HepG2 (cell line): ENCODE results near the gene RRP12. TPM values are rescaled to one million over a fixed set of nuclear protein-coding genes. Genes with fewer than 3 reads are reported as not detected.

Source experiments
- BCL6 ChIP-seq: IDR thresholded peaks from 2 replicates; pipeline ENCODE4 v1.6.1; 2016; ENCODE audit warnings: missing genetic modification reagents, missing compliant biosample characterization
- ELF1 ChIP-seq: sonication (generic); formaldehyde crosslinking; IDR thresholded peaks from 2 replicates; pipeline ENCODE4 v1.4.0; 2020; ENCODE audit warnings: missing genetic modification reagents
- KAT7 ChIP-seq: IDR thresholded peaks from 2 replicates; pipeline ENCODE4 v1.6.1; 2018; ENCODE audit warnings: borderline replicate concordance, missing compliant biosample characterization
- NR2F6 ChIP-seq, 2 experiments: IDR thresholded peaks; 2 replicates each; pipeline ENCODE4 v1.6.1; 2016; ENCODE audit warnings: antibody characterized with exemption in 1 of 2, mild to moderate bottlenecking in 1 of 2
- PAWR ChIP-seq: sonication (generic); formaldehyde crosslinking; IDR thresholded peaks from 2 replicates; pipeline ENCODE4 v1.4.0; 2020; ENCODE audit warnings: missing genetic modification reagents, mild to moderate bottlenecking, borderline replicate concordance
- PAX8 ChIP-seq: sonication (generic); formaldehyde crosslinking; IDR thresholded peaks from 2 replicates; pipeline ENCODE4 v1.8.0; 2022; ENCODE audit warnings: mild to moderate bottlenecking, missing genetic modification reagents, borderline replicate concordance
- POGZ ChIP-seq: sonication (generic); formaldehyde crosslinking; IDR thresholded peaks from 2 replicates; pipeline ENCODE4 v1.4.0; 2020; ENCODE audit warnings: mild to moderate bottlenecking, missing genetic modification reagents
- RXRA ChIP-seq: sonication (generic); formaldehyde crosslinking; IDR thresholded peaks from 2 replicates; pipeline ENCODE4 v1.5.1; 2020; ENCODE audit warnings: missing genetic modification reagents
- TIGD3 ChIP-seq: sonication (generic); formaldehyde crosslinking; IDR thresholded peaks from 2 replicates; pipeline ENCODE4 v1.5.1; 2020; ENCODE audit warnings: mild to moderate bottlenecking, missing genetic modification reagents, borderline replicate concordance
- ZNF121 ChIP-seq: sonication (generic); formaldehyde crosslinking; IDR thresholded peaks from 2 replicates; pipeline ENCODE4 v1.5.0; 2020; ENCODE audit warnings: mild to moderate bottlenecking, missing genetic modification reagents
- ZNF703 ChIP-seq: sonication (generic); formaldehyde crosslinking; IDR thresholded peaks from 2 replicates; pipeline ENCODE4 v1.5.1; 2020; ENCODE audit warnings: missing genetic modification reagents, mild to moderate bottlenecking, moderate library complexity, borderline replicate concordance
- ZNF75D ChIP-seq: sonication (generic); formaldehyde crosslinking; IDR thresholded peaks from 2 replicates; pipeline ENCODE4 v1.8.1; 2023; ENCODE audit warnings: missing genetic modification reagents, mild to moderate bottlenecking, borderline replicate concordance
- ZNF782 ChIP-seq: sonication (generic); formaldehyde crosslinking; IDR thresholded peaks from 2 replicates; pipeline ENCODE4 v1.4.0; 2020; ENCODE audit warnings: missing genetic modification reagents, mild to moderate bottlenecking, borderline replicate concordance
- polyA plus RNA-seq, 8 experiments: library from polyadenylated mRNA; depleted of rRNA in 3 of 8; stranded (reverse) in 7 of 8; unstranded in 1 of 8; fragments of >200 nt; fragmentation: Illumina TruSeq in 4 of 8; extraction: Trizol in 4 of 8; gene quantifications; 2 replicates each; pipeline versions ENCODE4 v1.2.1 to v1.2.3, GENCODE V29; 2011 to 2016; ENCODE audit warnings: low read depth in 4 of 8, missing spikeins in 1 of 8, mixed read lengths in 1 of 8; ENCODE audit not compliant: insufficient read depth in 1 of 8
- total RNA-seq, 5 experiments: library from RNA; depleted of rRNA; stranded (reverse); fragments of >200 nt; fragmentation: Illumina TruSeq; extraction: Trizol; gene quantifications; 2 replicates each; pipeline ENCODE4 v1.2.3, GENCODE V29; 2016; ENCODE audit warnings: low read depth in 1 of 5
- TF ChIP-seq, protein P1 (sequence below): sonication (generic); formaldehyde crosslinking; IDR thresholded peaks from 2 replicates; pipeline ENCODE4 v1.4.0; 2020; ENCODE audit warnings: mild to moderate bottlenecking, missing genetic modification reagents
- TF ChIP-seq, protein P2 (sequence below): sonication (generic); formaldehyde crosslinking; IDR thresholded peaks from 2 replicates; pipeline ENCODE4 v1.4.0; 2020; ENCODE audit warnings: missing genetic modification reagents
- TF ChIP-seq, protein P3 (sequence below): sonication (generic); formaldehyde crosslinking; conservative IDR thresholded peaks from 2 replicates; pipeline ENCODE4 v1.8.0; 2022; ENCODE audit warnings: missing genetic modification reagents

Gene RRP12
- total and polyA plus RNA-seq, 2 of the 13 experiments (the other 11 are each of a cell fraction or from before 2014, with no cell fraction given), result 13.2 to 39.4 TPM

DNA sequence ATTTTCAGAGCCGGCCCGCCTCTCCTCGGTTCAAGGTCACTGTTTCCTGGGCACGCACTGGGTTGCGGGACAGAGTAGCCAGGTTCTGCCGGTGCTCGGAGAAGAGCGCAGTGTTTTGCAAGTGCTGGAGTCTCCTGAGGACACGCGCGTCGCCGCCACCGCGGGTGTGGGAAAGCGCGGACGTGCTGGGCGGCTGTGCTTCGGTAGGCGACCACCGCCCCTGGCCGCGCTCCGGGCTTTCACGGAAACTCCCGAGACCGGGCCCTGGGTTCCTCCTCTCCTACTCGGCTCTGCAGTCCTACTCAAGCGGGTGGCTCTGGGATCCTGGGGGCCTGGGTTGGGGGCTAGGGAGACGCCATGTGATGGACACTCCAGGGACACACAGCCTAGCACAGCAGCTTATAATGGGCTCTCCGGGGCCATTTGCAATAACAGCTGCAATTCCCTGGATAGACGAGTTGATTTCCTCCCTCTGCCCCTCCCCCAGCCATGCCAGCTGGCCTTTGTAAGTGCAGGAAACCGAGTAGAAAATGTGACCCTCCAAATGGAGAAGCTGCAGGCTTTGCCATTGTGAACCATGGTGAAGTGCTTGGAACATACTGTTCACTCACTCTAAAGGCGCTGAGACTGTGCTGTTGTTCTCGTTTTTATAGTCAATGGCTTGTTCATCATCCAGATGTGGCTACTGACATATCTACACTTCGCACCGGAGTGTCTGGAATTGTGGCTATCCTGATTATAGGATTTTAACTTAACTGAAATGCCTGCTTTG is 79.9 kb downstream of the RRP12 start (continued):
- TF ChIP-seq, protein P1, sequence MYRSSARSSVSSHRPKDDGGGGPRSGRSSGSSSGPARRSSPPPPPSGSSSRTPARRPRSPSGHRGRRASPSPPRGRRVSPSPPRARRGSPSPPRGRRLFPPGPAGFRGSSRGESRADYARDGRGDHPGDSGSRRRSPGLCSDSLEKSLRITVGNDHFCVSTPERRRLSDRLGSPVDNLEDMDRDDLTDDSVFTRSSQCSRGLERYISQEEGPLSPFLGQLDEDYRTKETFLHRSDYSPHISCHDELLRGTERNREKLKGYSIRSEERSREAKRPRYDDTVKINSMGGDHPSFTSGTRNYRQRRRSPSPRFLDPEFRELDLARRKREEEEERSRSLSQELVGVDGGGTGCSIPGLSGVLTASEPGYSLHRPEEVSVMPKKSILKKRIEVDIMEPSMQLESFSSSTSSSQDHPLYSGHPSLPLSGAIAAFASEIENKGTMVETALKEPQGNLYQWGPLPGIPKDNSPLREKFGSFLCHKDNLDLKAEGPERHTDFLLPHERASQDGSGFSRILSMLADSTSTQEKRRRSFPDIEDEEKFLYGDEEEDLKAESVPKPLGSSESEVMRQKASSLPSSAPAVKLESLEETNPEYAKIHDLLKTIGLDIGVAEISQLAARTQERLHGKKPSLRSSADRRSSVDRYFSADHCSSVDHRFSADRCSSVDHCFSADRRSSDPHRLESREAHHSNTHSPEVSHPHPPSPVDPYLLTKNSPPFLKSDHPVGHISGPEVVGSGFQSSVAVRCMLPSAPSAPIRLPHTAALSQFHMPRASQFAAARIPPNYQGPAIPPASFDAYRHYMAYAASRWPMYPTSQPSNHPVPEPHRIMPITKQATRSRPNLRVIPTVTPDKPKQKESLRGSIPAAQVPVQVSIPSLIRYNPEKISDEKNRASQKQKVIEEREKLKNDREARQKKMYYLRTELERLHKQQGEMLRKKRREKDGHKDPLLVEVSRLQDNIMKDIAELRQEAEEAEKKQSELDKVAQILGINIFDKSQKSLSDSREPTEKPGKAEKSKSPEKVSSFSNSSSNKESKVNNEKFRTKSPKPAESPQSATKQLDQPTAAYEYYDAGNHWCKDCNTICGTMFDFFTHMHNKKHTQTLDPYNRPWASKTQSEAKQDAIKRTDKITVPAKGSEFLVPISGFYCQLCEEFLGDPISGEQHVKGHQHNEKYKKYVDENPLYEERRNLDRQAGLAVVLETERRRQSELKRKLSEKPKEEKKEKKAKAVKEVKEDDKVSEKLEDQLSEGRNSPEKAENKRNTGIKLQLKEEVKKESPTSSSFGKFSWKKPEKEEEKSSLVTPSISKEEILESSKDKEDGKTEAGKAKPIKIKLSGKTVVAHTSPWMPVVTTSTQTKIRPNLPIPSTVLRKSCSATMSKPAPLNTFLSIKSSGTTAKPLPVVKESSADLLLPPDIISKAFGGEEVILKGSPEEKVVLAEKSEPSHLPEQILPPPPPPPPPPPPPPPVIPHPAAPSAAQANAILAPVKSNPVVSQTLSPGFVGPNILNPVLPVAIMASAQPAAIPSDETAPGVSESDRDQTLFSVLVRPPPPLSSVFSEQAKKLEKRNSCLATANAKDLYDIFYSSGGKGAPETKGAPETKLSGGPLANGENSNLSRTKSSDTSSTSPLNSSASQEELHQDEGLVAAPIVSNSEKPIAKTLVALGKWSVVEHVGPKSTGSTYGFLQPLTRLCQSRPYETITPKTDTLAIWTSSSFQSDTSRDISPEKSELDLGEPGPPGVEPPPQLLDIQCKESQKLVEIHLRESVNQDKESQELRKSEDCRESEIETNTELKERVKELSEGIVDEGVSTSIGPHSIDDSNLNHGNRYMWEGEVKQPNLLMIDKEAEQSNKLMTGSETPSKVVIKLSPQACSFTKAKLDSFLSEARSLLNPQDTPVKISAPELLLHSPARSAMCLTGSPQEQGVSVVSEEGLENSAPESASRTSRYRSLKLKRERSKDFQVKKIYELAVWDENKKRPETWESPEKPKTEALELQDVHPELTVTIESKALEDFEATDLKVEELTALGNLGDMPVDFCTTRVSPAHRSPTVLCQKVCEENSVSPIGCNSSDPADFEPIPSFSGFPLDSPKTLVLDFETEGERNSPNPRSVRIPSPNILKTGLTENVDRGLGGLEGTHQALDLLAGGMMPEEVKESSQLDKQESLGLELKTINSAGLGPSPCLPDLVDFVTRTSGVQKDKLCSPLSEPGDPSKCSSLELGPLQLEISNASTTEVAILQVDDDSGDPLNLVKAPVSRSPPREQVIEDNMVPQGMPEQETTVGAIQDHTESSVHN, result no peak
- TF ChIP-seq, protein P2, sequence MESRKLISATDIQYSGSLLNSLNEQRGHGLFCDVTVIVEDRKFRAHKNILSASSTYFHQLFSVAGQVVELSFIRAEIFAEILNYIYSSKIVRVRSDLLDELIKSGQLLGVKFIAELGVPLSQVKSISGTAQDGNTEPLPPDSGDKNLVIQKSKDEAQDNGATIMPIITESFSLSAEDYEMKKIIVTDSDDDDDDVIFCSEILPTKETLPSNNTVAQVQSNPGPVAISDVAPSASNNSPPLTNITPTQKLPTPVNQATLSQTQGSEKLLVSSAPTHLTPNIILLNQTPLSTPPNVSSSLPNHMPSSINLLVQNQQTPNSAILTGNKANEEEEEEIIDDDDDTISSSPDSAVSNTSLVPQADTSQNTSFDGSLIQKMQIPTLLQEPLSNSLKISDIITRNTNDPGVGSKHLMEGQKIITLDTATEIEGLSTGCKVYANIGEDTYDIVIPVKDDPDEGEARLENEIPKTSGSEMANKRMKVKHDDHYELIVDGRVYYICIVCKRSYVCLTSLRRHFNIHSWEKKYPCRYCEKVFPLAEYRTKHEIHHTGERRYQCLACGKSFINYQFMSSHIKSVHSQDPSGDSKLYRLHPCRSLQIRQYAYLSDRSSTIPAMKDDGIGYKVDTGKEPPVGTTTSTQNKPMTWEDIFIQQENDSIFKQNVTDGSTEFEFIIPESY (CRISPR knock-in tag), result peak; percentile 86
- TF ChIP-seq ZNF782 (no peak), BCL6 (no peak), ELF1 (no peak), PAX8 (CRISPR knock-in tag) (no peak), NR2F6 (IDR thresholded peaks at IDR 0.05) (no peak), NR2F6 (CRISPR knock-in tag; IDR thresholded peaks at IDR 0.05) (0 out of 2 replicates have a peak, but pooled peaks have one; percentile 30), ZNF121 (peak; percentile 99), RXRA (no peak), POGZ (CRISPR knock-in tag) (no peak), TIGD3 (CRISPR knock-in tag) (no peak), ZNF703 (CRISPR knock-in tag) (no peak), ZNF75D (CRISPR knock-in tag) (no peak), PAWR (CRISPR knock-in tag) (no peak), KAT7 (CRISPR knock-in tag) (no peak)
- TF ChIP-seq, protein P3, sequence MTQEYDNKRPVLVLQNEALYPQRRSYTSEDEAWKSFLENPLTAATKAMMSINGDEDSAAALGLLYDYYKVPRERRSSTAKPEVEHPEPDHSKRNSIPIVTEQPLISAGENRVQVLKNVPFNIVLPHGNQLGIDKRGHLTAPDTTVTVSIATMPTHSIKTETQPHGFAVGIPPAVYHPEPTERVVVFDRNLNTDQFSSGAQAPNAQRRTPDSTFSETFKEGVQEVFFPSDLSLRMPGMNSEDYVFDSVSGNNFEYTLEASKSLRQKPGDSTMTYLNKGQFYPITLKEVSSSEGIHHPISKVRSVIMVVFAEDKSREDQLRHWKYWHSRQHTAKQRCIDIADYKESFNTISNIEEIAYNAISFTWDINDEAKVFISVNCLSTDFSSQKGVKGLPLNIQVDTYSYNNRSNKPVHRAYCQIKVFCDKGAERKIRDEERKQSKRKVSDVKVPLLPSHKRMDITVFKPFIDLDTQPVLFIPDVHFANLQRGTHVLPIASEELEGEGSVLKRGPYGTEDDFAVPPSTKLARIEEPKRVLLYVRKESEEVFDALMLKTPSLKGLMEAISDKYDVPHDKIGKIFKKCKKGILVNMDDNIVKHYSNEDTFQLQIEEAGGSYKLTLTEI, result no peak
